ENCODE data around the gene CD81. TPM values are rescaled to one million over a fixed set of nuclear protein-coding genes. Genes with fewer than 3 reads are reported as not detected.

The CD81 gene, protein sequence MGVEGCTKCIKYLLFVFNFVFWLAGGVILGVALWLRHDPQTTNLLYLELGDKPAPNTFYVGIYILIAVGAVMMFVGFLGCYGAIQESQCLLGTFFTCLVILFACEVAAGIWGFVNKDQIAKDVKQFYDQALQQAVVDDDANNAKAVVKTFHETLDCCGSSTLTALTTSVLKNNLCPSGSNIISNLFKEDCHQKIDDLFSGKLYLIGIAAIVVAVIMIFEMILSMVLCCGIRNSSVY
- 183 and 194 TPM in 2 replicates for total RNA-seq (2021)
- Bru-seq, nascent RNA: percentile 60 among the genes with signal in this experiment
- percentile 59 among the genes with signal in this experiment for BruChase-seq, experiment 1, labeled RNA remaining after a 2-hour chase
- percentile 72 among the genes with signal in this experiment for BruChase-seq, experiment 2, labeled RNA remaining after a 6-hour chase
- long read RNA-seq, transcript CD81-201 (8 exons, 1,520 nt): major isoform, 248 of 263 reads
- long read RNA-seq, partial matches to known transcripts: 4 of 263 reads
- long read RNA-seq, other reads (novel, unspliced or antisense): 8 of 263 reads

GRCh38 chr11:2376751-2377451 is at the start of gene CD81:
TSS of gene CD81 (plus strand) at chr11:2377310. CDS start at chr11:2377550, 240 bp downstream.
- H3K27me3 ChIP-seq (replicated peaks; ENCODE audit: insufficient read depth, low read depth, low read length, poor library complexity): no peaks in the 10 kb centered on the region
- H3K36me3 ChIP-seq (ENCODE audit: insufficient read depth, low read length, poor library complexity, severe bottlenecking): no peaks in the 10 kb centered on the region
- TF ChIP-seq EZH2 (IDR thresholded peaks at IDR 0.05; ENCODE audit: borderline replicate concordance, low read depth, low read length, poor library complexity, severe bottlenecking): no peak
- TF ChIP-seq, protein P1, sequence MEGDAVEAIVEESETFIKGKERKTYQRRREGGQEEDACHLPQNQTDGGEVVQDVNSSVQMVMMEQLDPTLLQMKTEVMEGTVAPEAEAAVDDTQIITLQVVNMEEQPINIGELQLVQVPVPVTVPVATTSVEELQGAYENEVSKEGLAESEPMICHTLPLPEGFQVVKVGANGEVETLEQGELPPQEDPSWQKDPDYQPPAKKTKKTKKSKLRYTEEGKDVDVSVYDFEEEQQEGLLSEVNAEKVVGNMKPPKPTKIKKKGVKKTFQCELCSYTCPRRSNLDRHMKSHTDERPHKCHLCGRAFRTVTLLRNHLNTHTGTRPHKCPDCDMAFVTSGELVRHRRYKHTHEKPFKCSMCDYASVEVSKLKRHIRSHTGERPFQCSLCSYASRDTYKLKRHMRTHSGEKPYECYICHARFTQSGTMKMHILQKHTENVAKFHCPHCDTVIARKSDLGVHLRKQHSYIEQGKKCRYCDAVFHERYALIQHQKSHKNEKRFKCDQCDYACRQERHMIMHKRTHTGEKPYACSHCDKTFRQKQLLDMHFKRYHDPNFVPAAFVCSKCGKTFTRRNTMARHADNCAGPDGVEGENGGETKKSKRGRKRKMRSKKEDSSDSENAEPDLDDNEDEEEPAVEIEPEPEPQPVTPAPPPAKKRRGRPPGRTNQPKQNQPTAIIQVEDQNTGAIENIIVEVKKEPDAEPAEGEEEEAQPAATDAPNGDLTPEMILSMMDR (conservative IDR thresholded peaks at IDR 0.05; ENCODE audit: low read depth, low read length): no peak
- POLR2A ChIA-PET (ENCODE audit: low non-redundant PET): interaction anchor here (0.6 kb wide), 2 partner anchors 367 to 841 kb away, joined by 6 read pairs; no protein-coding TSS in a partner anchor
- peaks cover 6% of the 10 kb centered on the region for H3K4me1 ChIP-seq (ENCODE audit: insufficient read depth, low read length, poor library complexity, severe bottlenecking)
- CTCF ChIA-PET: no interaction called here
- H3K27ac ChIP-seq (ENCODE audit: low read depth, low read length, poor library complexity, severe bottlenecking): peak within 1 kb of the TSS; percentile 90
- peak; percentile 34 for DNase-seq (ENCODE audit: low spot score)
- H3K9me3 ChIP-seq (ENCODE audit: low read depth, low read length, poor library complexity, severe bottlenecking): no peaks in the 10 kb centered on the region
- intact Hi-C loops (cut with micrococcal nuclease; ENCODE audit: unreplicated experiment): no loop called here
- peak within 1 kb of the TSS; percentile 91 for H3K4me3 ChIP-seq (ENCODE audit: low read depth, low read length, poor library complexity, severe bottlenecking)
- no TSS peak for BruUV-seq (replicated peaks)

- POLR2A ChIA-PET (ENCODE audit: low non-redundant PET): no interaction called here
- no peak for DNase-seq (ENCODE audit: low spot score)
- Histone ChIP-seq H3K27me3 (replicated peaks; ENCODE audit: insufficient read depth, low read depth, low read length, poor library complexity) (no peaks in the 10 kb centered on the region), H3K4me1 (ENCODE audit: insufficient read depth, low read length, poor library complexity, severe bottlenecking) (no peaks in the 10 kb centered on the region), H3K27ac (ENCODE audit: low read depth, low read length, poor library complexity, severe bottlenecking) (no peak overlapping the region), H3K36me3 (ENCODE audit: insufficient read depth, low read length, poor library complexity, severe bottlenecking) (no peaks in the 10 kb centered on the region), H3K4me3 (ENCODE audit: low read depth, low read length, poor library complexity, severe bottlenecking) (no peak overlapping the region), H3K9me3 (ENCODE audit: low read depth, low read length, poor library complexity, severe bottlenecking) (no peaks in the 10 kb centered on the region)
- TF ChIP-seq, protein P1 (conservative IDR thresholded peaks at IDR 0.05; ENCODE audit: low read depth, low read length): no peak
- no peak for TF ChIP-seq EZH2 (IDR thresholded peaks at IDR 0.05; ENCODE audit: borderline replicate concordance, low read depth, low read length, poor library complexity, severe bottlenecking)
- BruUV-seq (replicated peaks): no TSS peak
- CTCF ChIA-PET: no interaction called here
- intact Hi-C loops (cut with micrococcal nuclease; ENCODE audit: unreplicated experiment): no loop called here
Observed at GRCh38 chr11:2328021-2328420, 49.1 kb upstream of the CD81 start.

DNA sequence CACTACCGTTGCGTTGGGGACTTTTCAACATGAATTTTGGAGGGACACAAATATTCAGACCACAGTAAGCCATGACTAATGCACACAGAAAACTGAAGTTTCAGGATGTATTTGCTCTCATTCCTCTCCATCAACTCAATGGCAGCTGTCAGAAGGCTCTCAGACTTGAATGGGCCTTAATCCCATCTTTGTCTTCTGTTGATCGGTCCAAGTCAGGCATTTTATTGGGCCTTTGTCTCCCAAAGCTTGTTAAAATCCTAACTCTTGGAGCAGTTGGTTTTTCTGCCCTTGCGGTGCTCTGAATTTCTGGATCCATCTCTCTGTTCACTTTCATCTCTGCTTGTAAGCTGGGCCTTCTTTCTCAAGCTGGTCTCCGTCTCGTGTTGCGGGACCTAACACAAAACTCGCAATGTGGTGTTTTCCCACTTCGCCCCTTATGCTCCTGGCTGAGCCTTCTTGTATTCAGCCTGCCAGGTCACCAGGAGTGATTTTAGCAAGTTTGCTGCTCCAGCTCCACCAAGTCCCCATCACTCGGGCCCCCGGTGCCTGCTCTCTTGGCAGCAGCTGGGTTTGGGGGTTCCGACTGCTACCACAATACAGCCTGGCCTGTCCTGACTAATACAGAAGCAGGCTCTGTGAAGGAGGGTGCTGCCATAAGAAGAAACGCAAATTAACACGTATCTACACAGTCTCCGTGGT is 48.3 kb upstream of the CD81 start:
- CTCF ChIA-PET: no interaction called here
- Histone ChIP-seq H3K27ac (ENCODE audit: low read depth, low read length, poor library complexity, severe bottlenecking) (no peak overlapping the region), H3K27me3 (replicated peaks; ENCODE audit: insufficient read depth, low read depth, low read length, poor library complexity) (no peaks in the 10 kb centered on the region), H3K4me3 (ENCODE audit: low read depth, low read length, poor library complexity, severe bottlenecking) (no peak overlapping the region), H3K9me3 (ENCODE audit: low read depth, low read length, poor library complexity, severe bottlenecking) (no peaks in the 10 kb centered on the region), H3K36me3 (ENCODE audit: insufficient read depth, low read length, poor library complexity, severe bottlenecking) (no peaks in the 10 kb centered on the region), H3K4me1 (ENCODE audit: insufficient read depth, low read length, poor library complexity, severe bottlenecking) (no peaks in the 10 kb centered on the region)
- no peak for DNase-seq (ENCODE audit: low spot score)
- TF ChIP-seq, protein P1 (conservative IDR thresholded peaks at IDR 0.05; ENCODE audit: low read depth, low read length): no peak
- TF ChIP-seq EZH2 (IDR thresholded peaks at IDR 0.05; ENCODE audit: borderline replicate concordance, low read depth, low read length, poor library complexity, severe bottlenecking): no peak
- intact Hi-C loops (cut with micrococcal nuclease; ENCODE audit: unreplicated experiment): no loop called here
- BruUV-seq (replicated peaks): no TSS peak
- POLR2A ChIA-PET (ENCODE audit: low non-redundant PET): no interaction called here

Measured in A673 (cell line).